ENCODE data around the gene GSE1.

Gene GSE1

GRCh38 chr16:85680352-85680944 is 67.3 kb downstream of the GSE1 start:
- DNase-seq (ENCODE audit: low read depth): no peak

GRCh38 chr16:85681255-85681654 is 68.1 kb downstream of the GSE1 start:
- DNase-seq (ENCODE audit: low read depth): no peak

GRCh38 chr16:85682516-85682915 is 69.4 kb downstream of the GSE1 start:
- DNase-seq (ENCODE audit: low read depth): no peak

- DNase-seq (ENCODE audit: low read depth): no peak
Measured at GRCh38 chr16:85683363-85683762, 70.2 kb downstream of the GSE1 start.

- no peak for DNase-seq (ENCODE audit: low read depth)
Measured at GRCh38 chr16:85685251-85685650, 72.1 kb downstream of the GSE1 start.

GRCh38 chr16:85686912-85687591 is 73.9 kb downstream of the GSE1 start:
- DNase-seq (ENCODE audit: low read depth): no peak

- DNase-seq (ENCODE audit: low read depth): no peak
Measured at GRCh38 chr16:85687651-85688471, 74.7 kb downstream of the GSE1 start.

- DNase-seq (ENCODE audit: low read depth): peak; percentile 70
Measured at GRCh38 chr16:85688586-85689284, 75.6 kb downstream of the GSE1 start, which contains the start of gene GINS2. Gene GINS2, minus strand, starts transcription at chr16:85688954. Its CDS starts 56 bp downstream, at chr16:85688898.

- no peak for DNase-seq (ENCODE audit: low read depth)
Measured at GRCh38 chr16:85689285-85689949, 76.3 kb downstream of the GSE1 start.

- DNase-seq (ENCODE audit: low read depth): no peak
Measured at GRCh38 chr16:85689950-85690320, 76.8 kb downstream of the GSE1 start.

- no peak for DNase-seq (ENCODE audit: low read depth)
Measured at GRCh38 chr16:85690469-85691064, 77.4 kb downstream of the GSE1 start.

- no peak for DNase-seq (ENCODE audit: low read depth)
Measured at GRCh38 chr16:85695196-85696128, 82.3 kb downstream of the GSE1 start.

- DNase-seq (ENCODE audit: low read depth): no peak
Measured at GRCh38 chr16:85696781-85697180, 83.7 kb downstream of the GSE1 start.

- DNase-seq (ENCODE audit: low read depth): no peak
Measured at GRCh38 chr16:85697431-85697830, 84.3 kb downstream of the GSE1 start.

GRCh38 chr16:85698459-85698891 is 85.4 kb downstream of the GSE1 start:
- no peak for DNase-seq (ENCODE audit: low read depth)

GRCh38 chr16:85698935-85699558 is 85.9 kb downstream of the GSE1 start:
- DNase-seq (ENCODE audit: low read depth): no peak

GRCh38 chr16:85699628-85700027 is 86.5 kb downstream of the GSE1 start:
- peak; percentile 22 for DNase-seq (ENCODE audit: low read depth)

- no peak for DNase-seq (ENCODE audit: low read depth)
Measured at GRCh38 chr16:85704011-85704410, 90.9 kb downstream of the GSE1 start.

- DNase-seq (ENCODE audit: low read depth): no peak
Measured at GRCh38 chr16:85704900-85705846, 92.1 kb downstream of the GSE1 start.
